ENCODE measurements around the gene IL4I1.

GRCh38 chr19:49918089-49918488 lies 21.4 kb upstream of the IL4I1 start:
- no peak for TF ChIP-seq POLR2A (IDR thresholded peaks at IDR 0.05; ENCODE audit: low read depth, low read length)
- TF ChIP-seq POLR2AphosphoS5 (IDR thresholded peaks at IDR 0.05; ENCODE audit: low read depth, low read length), result no peak
- TF ChIP-seq TAF1 (IDR thresholded peaks at IDR 0.05; ENCODE audit: low read depth, low read length), result no peak
- no peak for TF ChIP-seq SPI1 (IDR thresholded peaks at IDR 0.05; ENCODE audit: low read depth, low read length)
